ENCODE measurements around the gene PIP5K1C.
"Not testable (repeated sequence)": the region's sequence is repeated elsewhere in the genome, so short reads cannot be mapped to it uniquely, and the experiment has no call there.

Gene PIP5K1C

DNA sequence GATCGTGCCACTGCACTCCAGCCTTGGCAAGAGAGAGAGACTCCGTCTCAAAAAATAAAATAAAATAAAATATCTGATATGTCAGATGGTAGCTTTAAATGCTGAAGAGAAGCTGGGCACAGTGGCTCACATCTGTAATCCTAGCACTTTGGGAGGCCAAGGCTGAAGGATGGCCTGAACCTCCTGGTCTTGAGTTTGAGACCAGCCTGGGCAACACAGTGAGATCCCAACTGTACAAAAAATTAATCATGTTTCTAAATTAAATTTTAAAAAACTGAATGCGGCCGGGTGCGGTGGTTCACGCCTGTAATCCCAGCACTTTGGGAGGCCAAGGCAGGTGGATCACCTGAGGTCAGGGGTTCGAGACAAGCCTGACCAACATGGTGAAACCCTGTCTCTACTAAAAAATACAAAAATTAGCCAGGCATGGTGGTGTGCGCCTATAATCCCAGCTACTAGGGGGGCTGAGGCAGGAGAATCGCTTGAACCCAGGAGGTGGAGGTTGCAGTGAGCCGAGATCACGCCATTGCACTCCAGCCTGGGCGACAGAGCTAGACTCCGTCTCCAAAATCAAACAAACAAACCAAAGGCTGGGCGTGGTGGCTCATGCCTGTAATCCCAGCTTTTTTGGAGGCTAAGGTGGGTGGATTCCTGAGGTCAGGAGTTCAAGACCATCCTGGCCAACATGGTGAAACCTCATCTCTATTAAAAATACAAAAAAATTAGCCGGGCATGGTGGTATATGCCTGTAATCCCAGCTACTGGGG is 116.0 kb downstream of the PIP5K1C start:
- not testable (repeated sequence) for H3K4me3 ChIP-seq (ENCODE audit: low read length); DNase-seq (ENCODE audit: low read depth); H3K9me3 ChIP-seq (ENCODE audit: control insufficient read depth, low read length); H3K36me3 ChIP-seq (ENCODE audit: control insufficient read depth, insufficient read depth, low read length, severe bottlenecking); H3K27me3 ChIP-seq (replicated peaks; ENCODE audit: control insufficient read depth, insufficient read depth, low read length); H3K9ac ChIP-seq (ENCODE audit: low read length)
- peaks cover 13% of the 10 kb centered on the region for H3K4me1 ChIP-seq (ENCODE audit: control insufficient read depth, insufficient read depth, low read length)

GRCh38 chr19:3581792-3582191 is 118.5 kb downstream of the PIP5K1C start:
- H3K4me3 ChIP-seq (ENCODE audit: low read length); H3K9me3 ChIP-seq (ENCODE audit: control insufficient read depth, low read length); H3K27me3 ChIP-seq (replicated peaks; ENCODE audit: control insufficient read depth, insufficient read depth, low read length); H3K9ac ChIP-seq (ENCODE audit: low read length); DNase-seq (ENCODE audit: low read depth); H3K36me3 ChIP-seq (ENCODE audit: control insufficient read depth, insufficient read depth, low read length, severe bottlenecking): not testable (repeated sequence)
- peaks cover 13% of the 10 kb centered on the region for H3K4me1 ChIP-seq (ENCODE audit: control insufficient read depth, insufficient read depth, low read length)

Data from adipocyte (in vitro differentiated cells).